ENCODE results near the gene SLC66A2. TPM values are rescaled to one million over a fixed set of nuclear protein-coding genes. Genes with fewer than 3 reads are reported as not detected.
"Not testable (repeated sequence)": the region's sequence is repeated elsewhere in the genome, so short reads cannot be mapped to it uniquely, and the experiment has no call there.

The SLC66A2 gene
- total RNA-seq, 1 donor from 2014 or later, result 65.5 TPM

DNA sequence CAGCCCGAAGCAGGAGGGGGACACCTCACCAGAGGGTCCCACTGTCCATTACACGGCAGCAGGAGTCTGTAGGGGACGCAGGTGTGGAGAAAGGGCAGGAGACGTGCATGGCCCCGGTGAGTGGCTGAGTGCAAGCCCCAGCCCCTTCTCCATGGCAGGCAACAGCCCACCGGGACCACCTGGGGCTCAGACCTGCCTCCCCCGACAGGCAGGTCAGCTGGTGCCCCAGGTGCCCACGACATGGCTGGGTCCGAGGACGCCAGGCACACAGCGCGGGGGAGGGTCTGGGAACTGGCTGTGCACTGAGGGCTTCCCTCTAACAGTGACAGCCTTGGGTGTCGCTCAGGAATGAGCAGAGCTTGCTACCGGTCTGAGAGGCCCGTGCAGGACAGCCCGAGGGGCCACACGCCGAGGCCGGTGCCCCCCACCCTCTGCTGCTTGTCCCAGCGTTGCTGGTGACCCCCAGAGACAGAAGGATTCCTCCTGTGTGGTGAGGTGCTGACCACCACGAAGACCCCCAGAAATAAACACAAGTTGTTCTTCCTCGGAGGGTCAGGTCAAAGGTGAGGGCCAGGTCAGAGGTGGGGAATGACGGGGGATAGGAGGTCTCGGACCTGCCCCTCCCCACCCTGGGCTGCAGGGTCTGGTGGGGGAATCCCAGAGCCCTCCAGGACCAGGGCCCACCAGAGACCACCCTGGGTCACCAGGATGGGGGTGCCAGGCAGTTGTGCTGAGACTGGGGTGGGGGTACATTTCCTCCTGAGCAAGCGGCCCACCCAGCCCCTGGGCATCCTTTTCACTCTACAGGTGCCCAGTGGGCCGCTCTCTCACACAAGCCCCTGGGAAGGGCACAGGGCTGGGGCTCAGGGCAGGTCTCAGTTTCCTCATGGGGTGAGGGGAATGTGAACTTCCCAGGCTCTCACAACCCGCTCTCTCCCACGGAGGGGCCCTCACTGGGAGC lies 50.6 kb downstream of the SLC66A2 start:
- DNase-seq, result no peak

- no peak for DNase-seq
These were observed 51.6 kb downstream of the SLC66A2 start for GRCh38 chr18:79899609-79900445.

DNA sequence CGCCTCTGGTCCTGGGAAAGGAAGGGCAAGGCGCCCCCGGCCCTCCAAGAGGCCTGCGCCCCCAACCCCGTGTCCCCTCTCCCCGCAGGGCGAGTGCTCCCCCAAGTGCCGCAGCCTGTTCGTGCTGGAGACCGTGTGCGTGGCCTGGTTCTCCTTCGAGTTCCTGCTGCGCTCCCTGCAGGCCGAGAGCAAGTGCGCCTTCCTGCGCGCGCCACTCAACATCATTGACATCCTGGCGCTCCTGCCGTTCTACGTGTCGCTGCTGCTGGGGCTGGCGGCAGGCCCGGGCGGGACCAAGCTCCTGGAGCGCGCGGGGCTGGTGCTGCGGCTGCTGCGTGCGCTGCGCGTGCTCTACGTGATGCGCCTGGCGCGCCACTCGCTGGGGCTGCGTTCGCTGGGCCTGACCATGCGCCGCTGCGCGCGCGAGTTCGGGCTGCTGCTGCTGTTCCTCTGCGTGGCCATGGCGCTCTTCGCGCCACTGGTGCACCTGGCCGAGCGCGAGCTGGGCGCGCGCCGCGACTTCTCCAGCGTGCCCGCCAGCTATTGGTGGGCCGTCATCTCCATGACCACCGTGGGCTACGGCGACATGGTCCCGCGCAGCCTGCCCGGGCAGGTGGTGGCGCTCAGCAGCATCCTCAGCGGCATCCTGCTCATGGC lies 52.4 kb downstream of the SLC66A2 start:
- DNase-seq, result no peak

- DNase-seq, result no peak
These were observed 53.4 kb downstream of the SLC66A2 start for GRCh38 chr18:79897940-79898625.

GRCh38 chr18:79896738-79897137 lies 54.7 kb downstream of the SLC66A2 start:
- DNase-seq, result no peak

DNA sequence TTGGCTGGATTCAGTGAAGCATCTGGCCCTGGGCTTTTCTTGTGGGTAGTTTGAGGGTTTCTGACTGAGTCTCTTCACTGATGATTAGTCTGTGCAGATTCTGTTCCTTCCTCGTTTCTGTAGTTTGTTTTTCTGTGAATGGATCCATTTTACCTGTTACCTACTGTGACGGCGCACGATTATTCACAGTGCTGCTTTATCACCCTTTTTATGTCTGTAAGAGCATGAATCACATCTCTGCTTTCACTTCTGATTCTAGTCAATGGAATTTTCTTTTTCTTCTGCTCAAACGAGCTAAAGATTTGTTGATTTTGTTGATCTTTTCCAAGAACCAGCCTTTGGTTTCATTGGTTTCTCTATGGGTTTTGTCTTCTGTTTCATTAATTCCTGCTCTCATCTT lies 60.8 kb downstream of the SLC66A2 start:
- DNase-seq, result no peak

DNA sequence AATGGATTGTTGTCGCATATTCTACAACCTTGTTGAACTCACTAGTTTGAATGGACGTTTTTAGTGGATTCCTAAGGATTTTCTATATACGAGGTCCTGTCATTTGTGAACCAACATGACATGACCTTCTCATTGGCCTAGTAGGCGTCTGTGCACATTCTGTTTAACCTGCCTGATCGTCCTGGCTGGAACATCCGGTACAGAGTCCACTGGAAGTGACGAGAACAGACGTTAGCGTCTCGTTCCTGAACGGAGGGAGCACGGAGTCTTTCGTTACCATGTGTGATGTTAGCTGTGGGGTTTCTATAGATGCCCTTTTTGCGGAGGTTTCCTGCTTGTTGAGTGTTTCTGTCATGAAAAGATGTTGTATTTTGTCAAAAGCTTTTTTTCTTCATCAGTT lies 61.9 kb downstream of the SLC66A2 start:
- no peak for DNase-seq

DNA sequence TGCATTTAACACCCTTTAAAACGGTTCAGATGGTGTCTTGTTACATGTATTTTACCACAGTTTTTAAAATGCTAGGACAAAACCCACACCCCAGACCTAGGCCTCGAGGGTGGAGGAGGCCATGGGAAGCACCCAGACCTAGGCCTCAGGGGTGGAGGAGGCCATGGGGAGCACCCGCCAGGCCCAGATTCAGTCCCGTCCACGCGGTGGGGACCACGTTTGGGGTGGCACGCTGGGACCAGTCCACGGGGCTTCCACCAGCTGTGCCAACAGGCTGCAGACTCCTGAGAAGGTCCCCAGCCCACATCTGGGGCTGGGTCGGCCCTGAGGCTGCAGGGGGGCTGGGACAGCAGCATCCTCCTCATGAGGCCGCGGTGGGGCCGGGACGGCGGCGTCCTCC lies 63.4 kb downstream of the SLC66A2 start:
- no peak for DNase-seq

DNA sequence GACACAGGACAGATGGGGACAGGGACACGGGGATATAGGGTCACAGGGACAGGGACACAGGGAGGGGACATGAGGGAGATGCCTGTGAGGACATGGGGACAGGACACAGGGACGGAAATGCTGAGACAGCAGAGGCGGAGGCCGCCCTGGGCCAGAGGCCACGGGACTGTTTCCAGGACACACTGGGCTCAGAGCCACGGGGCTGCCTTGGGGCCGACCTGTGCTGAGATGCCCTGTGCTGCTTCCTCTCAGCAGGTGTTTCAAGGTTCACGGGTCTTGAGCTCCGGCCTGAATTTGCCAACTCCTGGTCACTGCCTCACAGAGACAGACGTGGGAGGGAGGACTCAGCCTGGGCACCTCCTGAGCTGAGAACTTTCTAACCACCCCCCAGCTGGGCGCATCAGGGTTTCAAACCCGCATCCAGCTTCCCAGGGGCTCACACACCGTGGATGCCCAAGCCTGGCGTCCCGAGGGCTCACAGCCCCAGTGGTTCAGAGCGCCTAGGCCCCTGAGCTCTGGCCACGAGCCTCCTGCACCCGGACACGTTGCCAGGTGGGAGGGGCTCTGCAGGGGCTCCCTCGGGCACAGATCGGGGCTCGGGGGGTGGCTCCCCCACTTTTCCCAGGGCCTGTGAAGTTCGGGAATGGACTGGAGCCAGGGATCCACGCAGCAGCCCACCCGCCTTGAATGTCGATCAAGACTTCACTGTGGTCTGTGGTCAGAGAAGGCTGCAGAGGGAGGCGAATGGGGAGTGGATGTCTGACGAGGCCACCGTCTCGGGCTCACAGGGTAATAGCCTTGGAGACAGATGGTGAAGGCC lies 64.1 kb downstream of the SLC66A2 start:
- DNase-seq, result no peak

GRCh38 chr18:79884963-79885728 lies 66.3 kb downstream of the SLC66A2 start:
- DNase-seq, result no peak

DNA sequence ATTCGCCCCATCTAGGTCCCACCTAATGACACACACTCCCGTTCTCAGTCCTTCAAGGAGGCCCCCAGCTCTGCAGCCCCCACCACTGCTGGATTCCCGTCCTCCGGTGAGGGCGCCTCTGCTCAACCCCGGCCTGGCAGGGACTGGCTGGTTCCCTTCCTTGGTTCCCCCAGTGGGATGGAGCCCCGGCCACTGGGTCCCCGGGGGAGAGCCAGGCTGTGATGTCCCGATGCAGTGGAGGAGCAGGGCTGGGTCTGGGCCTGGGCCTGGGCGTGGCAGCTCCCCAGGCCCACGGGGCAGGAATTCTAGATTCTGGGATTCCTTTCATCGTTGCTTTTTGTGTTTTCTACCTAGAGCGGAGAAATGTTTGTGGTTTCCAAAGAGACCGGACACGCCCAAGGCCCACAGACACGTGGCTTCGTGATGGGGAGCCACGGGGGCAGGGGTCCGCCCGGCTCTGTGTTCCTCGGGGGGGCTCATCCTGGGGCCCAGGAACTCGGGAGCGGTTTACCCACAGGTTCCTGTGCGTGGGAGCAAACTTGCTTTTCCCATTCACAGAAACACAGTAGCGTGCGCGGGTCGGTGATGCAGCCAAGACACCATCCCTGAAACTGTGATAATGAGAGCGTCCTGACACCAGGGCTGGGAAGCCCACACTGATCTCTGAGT lies 67.0 kb downstream of the SLC66A2 start:
- DNase-seq, result no peak

DNA sequence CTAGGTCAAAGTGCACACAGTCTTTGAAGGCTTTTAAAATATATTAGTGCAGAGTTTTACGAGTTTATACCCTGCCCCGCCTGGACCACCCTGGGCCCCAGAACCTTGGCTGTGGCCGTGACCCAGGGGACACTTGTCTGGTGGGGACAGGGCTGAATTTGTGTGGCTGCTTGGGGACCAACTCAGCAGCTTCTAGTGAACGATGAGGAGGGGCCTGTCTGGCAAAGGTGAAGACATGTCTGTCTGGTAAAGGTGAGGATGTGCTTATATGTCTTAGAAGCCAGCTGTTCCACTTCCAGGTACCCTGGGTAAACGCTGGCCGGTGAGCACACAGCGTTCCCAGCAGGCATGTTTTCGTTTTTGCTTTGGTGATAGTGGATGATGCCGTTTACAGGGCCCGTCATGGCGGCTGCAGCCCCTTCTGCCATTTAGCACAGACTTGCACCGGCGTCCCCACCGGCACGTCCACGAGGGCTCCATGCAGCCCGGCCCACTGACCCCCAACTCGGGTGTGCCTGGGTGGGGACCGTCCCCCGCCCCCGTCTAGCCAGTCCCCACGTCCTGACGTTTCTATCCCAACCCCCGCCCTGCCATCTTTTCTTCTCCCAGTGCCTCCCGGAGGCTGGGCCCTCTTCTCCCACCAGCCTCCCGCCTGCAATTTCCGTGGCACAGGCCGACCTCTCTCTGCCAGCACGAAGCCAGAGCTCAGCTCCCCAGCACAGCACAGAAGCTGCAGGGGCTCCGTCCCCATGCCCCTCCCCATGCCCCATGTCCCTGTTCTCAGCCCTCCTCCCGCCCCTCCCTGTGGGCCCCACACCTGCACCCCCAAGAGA lies 67.8 kb downstream of the SLC66A2 start:
- DNase-seq, result no peak

- no peak for DNase-seq
These were observed 68.8 kb downstream of the SLC66A2 start for GRCh38 chr18:79882522-79883241.

DNA sequence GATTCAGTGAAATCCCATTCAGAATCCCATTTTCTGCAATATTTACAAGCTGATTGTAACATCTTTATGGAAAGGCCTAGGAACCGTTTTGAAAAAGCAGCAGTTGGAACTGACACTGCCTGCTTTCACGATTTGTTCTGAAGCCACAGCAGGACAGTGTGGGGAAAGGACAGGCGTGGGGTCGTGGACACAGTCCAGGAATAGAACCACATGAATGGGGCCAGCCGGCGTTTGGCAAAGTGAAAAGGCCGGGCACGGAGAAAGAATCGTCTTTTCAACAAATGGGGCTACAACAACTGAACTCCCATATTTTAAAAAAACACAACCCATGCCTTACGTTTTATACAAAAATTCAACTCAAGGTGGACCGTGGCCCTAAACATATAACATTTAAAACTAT lies 69.8 kb downstream of the SLC66A2 start:
- no peak for DNase-seq

- DNase-seq, result no peak
These were observed 71.9 kb downstream of the SLC66A2 start for GRCh38 chr18:79879566-79879965.

DNA sequence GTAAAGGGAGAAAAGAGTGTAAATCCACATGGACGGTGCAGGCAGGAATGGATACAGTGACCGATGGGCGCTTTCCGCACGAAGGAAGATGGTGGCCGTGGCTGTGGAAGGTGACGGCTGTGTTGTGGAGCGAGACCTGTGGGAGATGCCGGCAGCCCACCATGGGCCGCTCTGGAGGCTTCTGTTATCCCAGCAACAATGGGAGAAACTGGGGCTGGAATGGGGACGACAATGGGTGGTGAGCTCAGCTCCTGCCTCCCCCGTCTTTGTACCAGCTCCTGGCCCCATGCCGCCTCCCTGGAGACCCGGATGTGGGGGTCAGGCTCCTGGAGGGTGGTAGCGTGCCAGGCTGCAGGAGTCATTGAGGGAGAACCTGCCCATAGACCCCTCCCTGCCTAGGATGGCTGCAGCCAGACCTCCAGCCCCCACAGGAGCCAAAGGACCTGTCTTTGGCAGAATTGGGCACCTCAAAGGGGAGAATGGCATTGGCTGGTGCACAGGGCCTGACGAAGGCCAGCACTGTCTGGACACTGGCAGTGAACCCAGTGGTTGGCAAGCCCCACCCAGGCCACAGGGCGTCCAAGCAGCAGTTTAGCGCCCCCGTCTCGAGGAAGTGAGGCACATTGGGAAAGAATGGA lies 72.6 kb downstream of the SLC66A2 start:
- DNase-seq, result no peak

- DNase-seq, result not testable (repeated sequence)
These were observed 73.2 kb downstream of the SLC66A2 start for GRCh38 chr18:79878246-79878645.

Measured in dermis blood vessel endothelial cell (primary cell).